ENCODE measurements around the gene SYNE1.

DNA sequence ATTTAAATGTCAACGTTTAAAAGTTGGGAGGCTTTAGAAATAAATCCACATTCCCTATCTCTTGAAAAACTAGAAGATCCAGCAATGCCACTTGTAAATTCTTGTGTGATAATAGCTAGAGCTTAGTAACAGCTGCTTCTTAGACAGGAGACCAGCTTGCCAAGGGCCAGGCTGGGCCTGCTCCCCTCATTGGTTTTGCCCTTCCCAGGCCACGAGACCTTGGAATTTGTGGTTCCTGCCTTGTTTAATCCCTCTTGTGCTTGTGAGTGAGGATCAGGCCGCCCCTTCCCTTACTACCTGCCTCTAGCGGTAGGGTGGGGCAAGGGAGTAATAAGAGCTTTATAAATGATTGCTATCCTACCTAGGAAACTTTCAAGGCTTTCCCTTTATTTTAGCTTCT lies 363.5 kb downstream of the SYNE1 start:
- TF ChIP-seq RAD21 (IDR thresholded peaks at IDR 0.05) (no peak), GABPA (IDR thresholded peaks at IDR 0.05 in 1 of 2, conservative IDR thresholded peaks at IDR 0.05 in 1 of 2) (no peak)
- TF ChIP-seq, protein P1, sequence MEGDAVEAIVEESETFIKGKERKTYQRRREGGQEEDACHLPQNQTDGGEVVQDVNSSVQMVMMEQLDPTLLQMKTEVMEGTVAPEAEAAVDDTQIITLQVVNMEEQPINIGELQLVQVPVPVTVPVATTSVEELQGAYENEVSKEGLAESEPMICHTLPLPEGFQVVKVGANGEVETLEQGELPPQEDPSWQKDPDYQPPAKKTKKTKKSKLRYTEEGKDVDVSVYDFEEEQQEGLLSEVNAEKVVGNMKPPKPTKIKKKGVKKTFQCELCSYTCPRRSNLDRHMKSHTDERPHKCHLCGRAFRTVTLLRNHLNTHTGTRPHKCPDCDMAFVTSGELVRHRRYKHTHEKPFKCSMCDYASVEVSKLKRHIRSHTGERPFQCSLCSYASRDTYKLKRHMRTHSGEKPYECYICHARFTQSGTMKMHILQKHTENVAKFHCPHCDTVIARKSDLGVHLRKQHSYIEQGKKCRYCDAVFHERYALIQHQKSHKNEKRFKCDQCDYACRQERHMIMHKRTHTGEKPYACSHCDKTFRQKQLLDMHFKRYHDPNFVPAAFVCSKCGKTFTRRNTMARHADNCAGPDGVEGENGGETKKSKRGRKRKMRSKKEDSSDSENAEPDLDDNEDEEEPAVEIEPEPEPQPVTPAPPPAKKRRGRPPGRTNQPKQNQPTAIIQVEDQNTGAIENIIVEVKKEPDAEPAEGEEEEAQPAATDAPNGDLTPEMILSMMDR (IDR thresholded peaks at IDR 0.05; ENCODE audit: low read depth, low read length, missing input control): no peak
- TF ChIP-seq, protein P2, sequence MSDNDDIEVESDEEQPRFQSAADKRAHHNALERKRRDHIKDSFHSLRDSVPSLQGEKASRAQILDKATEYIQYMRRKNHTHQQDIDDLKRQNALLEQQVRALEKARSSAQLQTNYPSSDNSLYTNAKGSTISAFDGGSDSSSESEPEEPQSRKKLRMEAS (IDR thresholded peaks at IDR 0.05): no peak
